Fibroblast of mammary gland (primary cell): ENCODE data around the gene KCTD1.

Experiments
- DNase-seq: peaks from one replicate; pipeline ENCODE4 v3.0.0-alpha.2; 2010; ENCODE audit warnings: low read depth
- H3K4me3 ChIP-seq: 2 replicates; pipeline ENCODE4 v1.5.1; 2011; ENCODE audit warnings: low read depth, mild to moderate bottlenecking, low read length, moderate library complexity; ENCODE audit not compliant: control insufficient read depth
- CTCF ChIP-seq: conservative IDR thresholded peaks from 2 replicates; pipeline ENCODE4 v1.5.1; 2011; ENCODE audit warnings: low read depth, low read length, inconsistent platforms; ENCODE audit not compliant: control insufficient read depth, insufficient read depth

The KCTD1 gene

GRCh38 chr18:26488417-26489009 lies 59.8 kb downstream of the KCTD1 start:
- no peak for TF ChIP-seq CTCF
- H3K4me3 ChIP-seq, result no peak overlapping the region
- no peak for DNase-seq

- no peak overlapping the region for H3K4me3 ChIP-seq
- DNase-seq, result peak; percentile 43
- no peak for TF ChIP-seq CTCF
These were observed 60.9 kb downstream of the KCTD1 start for GRCh38 chr18:26487437-26487836.

- DNase-seq, result no peak
- no peak for TF ChIP-seq CTCF
- no peak overlapping the region for H3K4me3 ChIP-seq
These were observed 64.7 kb downstream of the KCTD1 start for GRCh38 chr18:26483633-26484032.

GRCh38 chr18:26482569-26482968 lies 65.8 kb downstream of the KCTD1 start:
- H3K4me3 ChIP-seq, result no peak overlapping the region
- no peak for TF ChIP-seq CTCF

GRCh38 chr18:26480897-26481795 lies 67.2 kb downstream of the KCTD1 start:
- TF ChIP-seq CTCF, result no peak
- H3K4me3 ChIP-seq, result no peak overlapping the region
- peak; percentile 94 for DNase-seq

More at GRCh38 chr18:26482569-26482968, 65.8 kb downstream of the KCTD1 start:
- no peak for DNase-seq

GRCh38 chr18:26479681-26480079 lies 68.7 kb downstream of the KCTD1 start:
- DNase-seq, result peak; percentile 29
- no peak overlapping the region for H3K4me3 ChIP-seq
- TF ChIP-seq CTCF, result no peak
